M059J (cell line): ENCODE data around the gene CACNA1A. TPM values are rescaled to one million over a fixed set of nuclear protein-coding genes. Genes with fewer than 3 reads are reported as not detected.
A peak's percentile ranks its signal among the peaks of the same experiment; 100 is the strongest.

Experiments
- DNase-seq: peaks from one replicate; pipeline ENCODE4 v3.0.0-alpha.2; 2012; ENCODE audit warnings: low read depth
- total RNA-seq: library from RNA; depleted of rRNA; stranded (reverse); fragments of >200 nt; shearing (Covaris generic); gene quantifications from 2 replicates; pipeline ENCODE4 v1.2.3, GENCODE V29; 2014

CACNA1A gene
- total RNA-seq, 1 experiment from 2014 or later, result 8.5 TPM

GRCh38 chr19:13234518-13234917 is 271.8 kb downstream of the CACNA1A start:
- peak; percentile 27 for DNase-seq

DNA sequence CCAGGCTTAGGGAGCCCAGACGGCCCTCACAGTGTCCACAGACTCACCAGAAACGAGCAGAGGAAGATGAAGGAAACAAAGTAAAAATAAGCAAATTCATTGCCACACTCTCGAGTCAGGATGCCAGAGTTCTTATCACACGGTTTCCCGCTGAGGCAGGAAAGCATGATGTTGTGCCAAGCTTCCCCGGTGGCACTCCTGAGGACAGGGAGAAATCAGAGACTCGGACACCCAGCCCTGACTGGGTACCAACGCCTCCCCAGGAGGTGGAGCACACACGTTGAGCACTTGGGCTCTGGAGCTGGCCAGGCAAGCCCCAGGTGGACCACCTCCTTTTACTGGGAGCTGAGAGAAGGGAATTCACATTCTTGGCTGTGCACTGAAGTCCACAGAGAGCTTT is 274.6 kb downstream of the CACNA1A start:
- DNase-seq, result no peak

- no peak for DNase-seq
These were observed 277.0 kb downstream of the CACNA1A start for GRCh38 chr19:13229246-13229645.

DNA sequence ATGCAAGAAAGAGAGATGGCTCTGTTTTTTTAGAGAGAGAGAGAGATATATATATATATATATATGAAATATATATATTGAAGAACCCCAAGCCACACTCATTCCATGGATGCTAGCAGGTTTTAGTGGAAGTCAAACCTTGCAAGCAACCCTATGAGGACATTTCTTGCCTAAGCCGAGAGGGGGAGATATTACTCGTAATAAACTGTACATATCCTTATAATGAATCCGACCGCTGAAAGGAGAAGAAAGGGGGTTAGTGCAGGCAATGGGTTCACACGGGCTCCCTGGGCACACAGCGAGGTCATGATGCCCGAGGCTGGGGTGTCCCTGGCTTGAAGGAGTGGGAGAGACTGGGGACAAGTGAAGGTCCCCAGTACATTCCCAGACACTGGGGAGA is 277.7 kb downstream of the CACNA1A start:
- DNase-seq, result no peak

- DNase-seq, result no peak
These were observed 279.3 kb downstream of the CACNA1A start for GRCh38 chr19:13226983-13227382.

DNA sequence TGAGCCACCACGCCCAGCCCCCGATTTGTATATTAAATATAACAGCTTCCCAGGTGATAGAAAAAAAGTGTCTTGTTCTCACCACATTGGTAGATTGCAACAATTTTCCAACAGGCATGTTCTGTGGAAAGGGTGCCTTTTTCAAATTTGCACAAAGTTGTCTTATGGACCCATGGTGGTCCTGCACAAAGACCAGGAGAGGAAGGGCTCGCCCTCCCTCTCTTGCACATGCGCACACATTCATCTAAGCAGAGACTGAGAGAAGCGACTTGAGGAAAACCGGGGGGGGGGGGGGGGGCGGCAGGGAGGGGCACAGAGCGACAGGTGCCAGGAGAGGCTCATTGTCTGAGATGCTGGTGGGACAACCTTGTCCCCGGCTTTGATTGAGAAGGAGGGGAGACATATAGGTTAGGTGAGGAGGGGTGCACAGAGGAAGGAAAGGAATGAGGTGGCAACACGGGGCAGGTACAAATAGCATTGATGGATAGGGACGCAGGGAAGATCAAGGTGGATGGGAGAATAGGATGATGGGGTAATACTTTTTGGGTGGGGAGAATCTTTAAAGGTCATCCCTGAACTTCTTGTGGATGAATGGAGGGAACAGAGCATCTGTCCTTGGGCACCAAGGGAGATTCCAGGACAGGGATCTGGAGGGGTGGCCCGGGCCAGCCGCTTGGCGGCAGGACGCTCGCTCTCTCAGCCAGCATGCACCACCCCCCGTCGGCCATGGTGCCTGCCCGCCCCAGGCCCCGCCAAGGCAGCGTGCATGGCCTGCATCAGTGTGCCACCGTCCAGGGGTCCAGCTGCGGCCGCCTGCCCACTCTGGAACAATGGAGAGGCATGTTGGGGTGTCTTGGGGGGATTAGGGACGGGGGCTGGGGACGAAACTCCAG is 280.1 kb downstream of the CACNA1A start:
- no peak for DNase-seq

- no peak for DNase-seq
These were observed 281.2 kb downstream of the CACNA1A start for GRCh38 chr19:13225085-13225484.

- DNase-seq, result no peak
These were observed 285.4 kb downstream of the CACNA1A start for GRCh38 chr19:13220847-13221246.

- DNase-seq, result peak; percentile 68
These were observed 290.5 kb downstream of the CACNA1A start for GRCh38 chr19:13215572-13216380.

- DNase-seq, result no peak
These were observed 292.1 kb downstream of the CACNA1A start for GRCh38 chr19:13214036-13214730.

GRCh38 chr19:13212759-13213330 is 293.4 kb downstream of the CACNA1A start:
- peak; percentile 64 for DNase-seq

DNA sequence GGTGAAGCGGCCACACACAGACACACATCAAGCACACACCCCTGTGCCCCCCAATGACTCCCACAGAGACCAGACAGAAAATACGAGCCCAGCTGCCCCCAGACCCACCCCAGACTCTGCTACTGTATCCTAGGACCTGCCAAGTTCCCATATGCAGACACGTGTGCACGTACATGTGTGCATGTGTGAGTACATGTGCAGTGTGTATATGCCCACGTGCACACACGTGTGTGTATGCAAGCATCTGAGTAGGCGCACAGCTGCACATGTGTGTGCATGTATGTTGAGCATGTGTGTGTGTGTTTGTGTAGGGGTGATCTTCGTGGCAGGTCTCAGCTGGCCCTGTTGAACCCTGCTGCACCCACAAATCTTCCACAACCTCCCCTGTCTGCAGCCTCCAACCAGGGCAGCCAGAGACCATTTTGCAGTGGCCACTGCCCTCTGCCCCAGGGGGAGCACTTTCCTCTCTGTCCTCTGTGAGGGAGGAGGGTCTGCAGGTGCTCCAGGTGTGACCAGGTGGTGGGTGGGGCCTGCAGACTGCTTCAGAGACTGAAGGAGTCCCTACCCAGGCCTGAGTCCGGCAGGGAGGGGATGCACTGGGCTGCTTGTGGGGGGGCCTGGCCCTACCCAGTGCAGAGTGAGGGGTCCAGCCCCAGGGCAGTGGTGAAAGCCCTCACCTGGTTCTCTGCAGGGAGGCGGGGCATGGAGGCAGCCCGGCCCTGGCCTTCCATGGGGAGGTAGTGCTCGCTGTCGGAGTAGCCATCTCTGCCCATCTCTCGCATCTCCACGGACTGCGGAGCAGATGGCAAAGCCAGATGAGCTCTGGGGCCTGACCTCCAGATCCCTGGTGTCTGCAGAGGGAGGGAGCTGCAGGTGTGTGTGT is 294.6 kb downstream of the CACNA1A start:
- DNase-seq, result no peak

- no peak for DNase-seq
These were observed 295.3 kb downstream of the CACNA1A start for GRCh38 chr19:13210941-13211340.

GRCh38 chr19:13210339-13210775 is 295.9 kb downstream of the CACNA1A start:
- no peak for DNase-seq

- DNase-seq, result no peak
These were observed 296.6 kb downstream of the CACNA1A start for GRCh38 chr19:13209484-13210338.

DNA sequence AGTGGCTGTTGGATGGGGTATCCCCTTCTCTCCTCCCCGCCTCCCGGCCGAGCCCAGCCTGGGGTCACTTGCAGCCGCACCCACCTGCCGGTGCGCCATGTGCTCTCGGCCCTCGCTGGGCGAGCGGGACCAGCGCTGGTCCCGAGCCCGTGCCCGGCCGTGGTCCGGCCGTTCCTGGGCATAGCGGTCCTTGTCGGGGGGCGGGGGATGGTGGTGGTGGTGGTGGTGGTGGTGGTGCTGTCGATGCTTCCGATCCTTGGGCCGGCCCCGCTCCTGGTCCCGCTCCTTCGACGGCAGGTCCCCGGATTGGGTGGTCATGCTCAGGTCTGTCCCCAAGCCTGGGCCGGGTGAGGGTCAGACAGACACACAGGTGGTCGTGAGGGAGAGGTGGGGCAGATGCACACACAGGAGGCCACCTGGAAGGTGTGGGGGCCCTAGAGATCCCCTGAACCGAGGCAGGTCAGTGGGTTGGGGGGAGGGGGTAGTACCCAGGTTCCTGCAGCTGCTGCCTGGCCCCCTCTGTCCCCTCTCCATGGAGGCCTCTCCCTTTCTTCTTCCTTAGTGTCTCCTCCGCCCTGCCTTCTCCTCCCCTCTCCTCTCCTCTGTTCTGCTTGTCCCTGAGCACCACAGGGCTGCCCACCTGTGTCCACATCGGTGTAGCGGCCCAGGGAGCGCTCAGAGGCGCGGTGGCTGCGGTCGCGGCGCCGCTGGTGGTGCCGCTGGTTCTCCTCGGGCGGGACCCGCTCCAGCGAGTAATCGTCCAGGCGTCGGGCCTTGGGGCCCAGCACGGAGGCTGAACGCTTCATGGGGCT is 297.4 kb downstream of the CACNA1A start:
- DNase-seq, result no peak

- DNase-seq, result no peak
These were observed 298.2 kb downstream of the CACNA1A start for GRCh38 chr19:13207846-13208671.

DNA sequence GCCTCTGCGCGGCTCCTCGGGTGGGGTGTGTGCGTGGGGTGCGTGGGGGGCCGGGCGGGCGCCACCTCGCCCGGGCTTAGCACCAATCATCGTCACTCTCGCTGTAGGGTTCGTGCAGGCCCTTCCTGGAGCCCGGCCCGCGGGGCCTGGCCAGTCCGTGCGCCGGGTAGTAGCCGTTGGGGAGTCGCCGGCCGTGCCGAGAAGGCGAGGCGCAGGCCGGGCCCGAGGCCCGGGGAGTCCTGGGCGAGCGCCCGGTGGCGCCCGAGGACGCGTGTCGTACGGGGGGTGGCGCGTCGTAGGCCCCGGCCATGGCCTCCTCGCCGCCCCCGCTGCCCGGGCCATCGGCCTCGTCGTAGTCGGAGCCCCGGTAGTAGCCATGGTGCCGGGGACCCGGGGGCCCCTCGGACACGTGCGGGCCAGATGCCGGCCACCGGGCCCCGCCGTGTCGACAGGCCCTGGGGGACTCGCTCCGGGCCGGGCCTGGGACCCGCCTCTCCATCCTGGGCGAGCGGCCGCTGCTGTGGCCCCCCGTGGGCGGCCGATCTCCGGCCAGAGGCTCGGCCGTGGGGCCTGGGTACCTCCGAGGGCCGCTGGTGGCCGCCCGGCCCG is 298.9 kb downstream of the CACNA1A start:
- no peak for DNase-seq
